ENCODE results near the gene CSF3R.

The CSF3R gene

GRCh38 chr1:36432616-36433015, 50.1 kb downstream of the CSF3R start:
- H3K4me3 ChIP-seq (replicated peaks in 1 of 2; ENCODE audit: low read depth in 2 of 2, low read length in 2 of 2) = no peak overlapping the region
- no peak for TF ChIP-seq CTCF (IDR thresholded peaks at IDR 0.05; ENCODE audit: low read depth, low read length)
- DNase-seq (ENCODE audit: low read depth in 2 of 2) = no peak

- DNase-seq (ENCODE audit: low read depth in 2 of 2) = no peak
- no peak overlapping the region for H3K4me3 ChIP-seq (replicated peaks in 1 of 2; ENCODE audit: low read depth in 2 of 2, low read length in 2 of 2)
- no peak for TF ChIP-seq CTCF (IDR thresholded peaks at IDR 0.05; ENCODE audit: low read depth, low read length)
Observed at GRCh38 chr1:36425791-36426190, 56.9 kb downstream of the CSF3R start.

GRCh38 chr1:36421649-36422048, 61.1 kb downstream of the CSF3R start:
- no peak for TF ChIP-seq CTCF (IDR thresholded peaks at IDR 0.05; ENCODE audit: low read depth, low read length)
- DNase-seq (ENCODE audit: low read depth in 2 of 2) = no peak
- H3K4me3 ChIP-seq (replicated peaks in 1 of 2; ENCODE audit: low read depth in 2 of 2, low read length in 2 of 2) = no peak overlapping the region

- H3K4me3 ChIP-seq (replicated peaks in 1 of 2; ENCODE audit: low read depth in 2 of 2, low read length in 2 of 2) = no peak overlapping the region
- peak; percentile 95 for TF ChIP-seq CTCF (IDR thresholded peaks at IDR 0.05; ENCODE audit: low read depth, low read length)
- DNase-seq (ENCODE audit: low read depth in 2 of 2) = peak; percentile 88
Observed at GRCh38 chr1:36420836-36421317, 61.8 kb downstream of the CSF3R start.

GRCh38 chr1:36420409-36420808, 62.3 kb downstream of the CSF3R start:
- DNase-seq (ENCODE audit: low read depth in 2 of 2) = peak; percentile 43 to 65
- no peak overlapping the region for H3K4me3 ChIP-seq (replicated peaks in 1 of 2; ENCODE audit: low read depth in 2 of 2, low read length in 2 of 2)
- no peak for TF ChIP-seq CTCF (IDR thresholded peaks at IDR 0.05; ENCODE audit: low read depth, low read length)

GRCh38 chr1:36419569-36419968, 63.1 kb downstream of the CSF3R start:
- H3K4me3 ChIP-seq (replicated peaks in 1 of 2; ENCODE audit: low read depth in 2 of 2, low read length in 2 of 2) = no peak overlapping the region
- TF ChIP-seq CTCF (IDR thresholded peaks at IDR 0.05; ENCODE audit: low read depth, low read length) = no peak
- DNase-seq (ENCODE audit: low read depth in 2 of 2) = no peak

GRCh38 chr1:36419140-36419539, 63.6 kb downstream of the CSF3R start:
- no peak for TF ChIP-seq CTCF (IDR thresholded peaks at IDR 0.05; ENCODE audit: low read depth, low read length)
- no peak overlapping the region for H3K4me3 ChIP-seq (replicated peaks in 1 of 2; ENCODE audit: low read depth in 2 of 2, low read length in 2 of 2)
- DNase-seq (ENCODE audit: low read depth in 2 of 2) = no peak

Data from cardiac fibroblast (primary cell).